Measurements from ENCODE around the gene HIP1. TPM values are rescaled to one million over a fixed set of nuclear protein-coding genes. Genes with fewer than 3 reads are reported as not detected.

HIP1 gene
- total RNA-seq, 1 donor from 2014 or later: 12.4 TPM

- H3K36me3 ChIP-seq (ENCODE audit: control insufficient read depth, insufficient read depth, low read length): no peaks in the 10 kb centered on the region
Observed at GRCh38 chr7:75652788-75653187, 86.0 kb downstream of the HIP1 start.

DNA sequence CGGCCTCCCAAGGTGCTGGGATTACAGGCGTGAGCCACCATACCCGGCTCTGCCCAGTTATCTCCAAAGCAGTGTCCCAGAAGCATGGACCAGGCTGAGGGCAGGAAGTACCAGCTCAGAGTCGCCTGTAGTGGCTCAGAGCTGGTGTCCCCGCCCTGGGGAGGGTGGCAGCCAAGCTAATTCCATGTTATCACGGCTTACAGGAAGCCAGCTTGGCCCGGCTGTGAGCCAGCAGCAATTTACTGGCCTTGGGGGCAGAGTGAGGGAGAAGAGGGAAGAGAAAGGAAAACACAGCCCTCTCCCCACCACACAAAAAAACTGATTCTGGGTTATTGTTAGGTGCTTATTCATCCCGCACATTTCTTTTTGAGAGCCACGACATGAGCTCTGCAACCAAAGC lies 88.1 kb downstream of the HIP1 start:
- no peak for TF ChIP-seq CTCF (IDR thresholded peaks at IDR 0.05; ENCODE audit: insufficient read depth, low read length, poor library complexity, severe bottlenecking)
- no peaks in the 10 kb centered on the region for H3K27me3 ChIP-seq (ENCODE audit: control insufficient read depth, insufficient read depth, low read length)
- no peak overlapping the region for H3K4me3 ChIP-seq (ENCODE audit: low read depth, low read length)
- DNase-seq (ENCODE audit: low read depth): no peak
- no peaks in the 10 kb centered on the region for H3K36me3 ChIP-seq (ENCODE audit: control insufficient read depth, insufficient read depth, low read length)

More at GRCh38 chr7:75652788-75653187, 86.0 kb downstream of the HIP1 start:
- no peak for DNase-seq (ENCODE audit: low read depth)
- TF ChIP-seq CTCF (IDR thresholded peaks at IDR 0.05; ENCODE audit: insufficient read depth, low read length, poor library complexity, severe bottlenecking): no peak
- H3K4me3 ChIP-seq (ENCODE audit: low read depth, low read length): no peak overlapping the region
- H3K27me3 ChIP-seq (ENCODE audit: control insufficient read depth, insufficient read depth, low read length): no peaks in the 10 kb centered on the region

- no peak for TF ChIP-seq CTCF (IDR thresholded peaks at IDR 0.05; ENCODE audit: insufficient read depth, low read length, poor library complexity, severe bottlenecking)
- no peak for DNase-seq (ENCODE audit: low read depth)
- Histone ChIP-seq H3K27me3 (ENCODE audit: control insufficient read depth, insufficient read depth, low read length) (no peaks in the 10 kb centered on the region), H3K36me3 (ENCODE audit: control insufficient read depth, insufficient read depth, low read length) (no peaks in the 10 kb centered on the region), H3K4me3 (ENCODE audit: low read depth, low read length) (no peak overlapping the region)
Observed at GRCh38 chr7:75650062-75650461, 88.7 kb downstream of the HIP1 start.

DNA sequence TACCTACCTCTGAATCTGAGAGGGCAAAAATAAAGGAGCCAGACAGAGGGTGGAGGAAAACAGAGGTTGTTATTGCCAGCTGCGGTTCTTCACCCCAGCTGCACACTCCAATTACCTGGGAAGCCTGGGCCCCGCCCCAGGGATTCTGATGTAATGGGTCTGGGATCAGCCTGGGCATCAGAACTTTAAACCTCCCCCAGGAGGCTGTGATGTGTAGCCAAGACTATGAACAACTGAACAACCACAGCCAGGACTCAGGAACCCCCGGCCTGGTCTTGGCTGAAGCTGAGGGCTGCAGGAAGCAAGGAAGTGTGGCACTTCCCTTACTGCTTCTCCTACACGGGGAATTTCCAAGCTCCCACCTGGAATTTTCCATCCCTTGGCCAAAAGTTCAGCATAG lies 89.3 kb downstream of the HIP1 start:
- H3K27me3 ChIP-seq (ENCODE audit: control insufficient read depth, insufficient read depth, low read length): no peaks in the 10 kb centered on the region
- H3K4me3 ChIP-seq (ENCODE audit: low read depth, low read length): no peak overlapping the region
- no peak for TF ChIP-seq CTCF (IDR thresholded peaks at IDR 0.05; ENCODE audit: insufficient read depth, low read length, poor library complexity, severe bottlenecking)
- DNase-seq (ENCODE audit: low read depth): peak; percentile 44
- H3K36me3 ChIP-seq (ENCODE audit: control insufficient read depth, insufficient read depth, low read length): no peaks in the 10 kb centered on the region

- H3K27me3 ChIP-seq (ENCODE audit: control insufficient read depth, insufficient read depth, low read length): no peaks in the 10 kb centered on the region
- no peak for TF ChIP-seq CTCF (IDR thresholded peaks at IDR 0.05; ENCODE audit: insufficient read depth, low read length, poor library complexity, severe bottlenecking)
- DNase-seq (ENCODE audit: low read depth): no peak
- no peaks in the 10 kb centered on the region for H3K36me3 ChIP-seq (ENCODE audit: control insufficient read depth, insufficient read depth, low read length)
- no peak overlapping the region for H3K4me3 ChIP-seq (ENCODE audit: low read depth, low read length)
Observed at GRCh38 chr7:75647709-75648438, 90.9 kb downstream of the HIP1 start.

DNA sequence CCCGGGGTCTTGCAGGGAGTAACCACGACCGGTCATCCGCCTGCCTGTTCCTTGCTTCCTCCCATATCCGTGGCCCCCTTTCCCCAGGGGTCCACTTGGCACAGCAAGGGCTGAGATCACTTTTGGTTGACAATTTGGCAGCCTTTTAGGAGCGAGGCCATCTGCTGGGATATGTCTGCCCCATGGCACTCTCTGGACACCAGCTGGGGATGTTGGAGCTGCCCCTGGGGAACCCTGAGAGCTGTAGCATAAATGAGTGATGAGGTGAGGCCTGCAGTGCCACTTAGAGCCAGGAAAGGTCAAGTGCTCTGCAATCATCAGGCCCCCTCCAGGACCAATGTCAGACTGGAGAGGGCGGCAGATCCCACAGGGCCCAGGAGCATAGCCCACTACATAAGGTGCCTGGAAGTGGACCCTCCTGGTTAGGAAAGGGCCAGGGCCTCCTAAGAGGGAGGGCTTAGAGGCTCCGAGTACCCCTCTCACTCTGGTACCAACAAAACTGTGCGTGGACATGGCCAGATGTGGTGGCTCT lies 92.1 kb downstream of the HIP1 start:
- no peaks in the 10 kb centered on the region for H3K36me3 ChIP-seq (ENCODE audit: control insufficient read depth, insufficient read depth, low read length)
- no peak overlapping the region for H3K4me3 ChIP-seq (ENCODE audit: low read depth, low read length)
- no peaks in the 10 kb centered on the region for H3K27me3 ChIP-seq (ENCODE audit: control insufficient read depth, insufficient read depth, low read length)
- DNase-seq (ENCODE audit: low read depth): no peak
- no peak for TF ChIP-seq CTCF (IDR thresholded peaks at IDR 0.05; ENCODE audit: insufficient read depth, low read length, poor library complexity, severe bottlenecking)

Data from kidney epithelial cell (primary cell).